NCI-H524 treated with DMSO at 0.1 percent for 48 hours (cell line): ENCODE results near the gene RAB4A.
"Not testable (repeated sequence)": the region's sequence is repeated elsewhere in the genome, so short reads cannot be mapped to it uniquely, and the experiment has no call there.

ENCODE experiments used
- DNase-seq: peaks from one replicate; lab custom pipeline; 2025; lab: John Stamatoyannopoulos, UW

RAB4A gene

DNA sequence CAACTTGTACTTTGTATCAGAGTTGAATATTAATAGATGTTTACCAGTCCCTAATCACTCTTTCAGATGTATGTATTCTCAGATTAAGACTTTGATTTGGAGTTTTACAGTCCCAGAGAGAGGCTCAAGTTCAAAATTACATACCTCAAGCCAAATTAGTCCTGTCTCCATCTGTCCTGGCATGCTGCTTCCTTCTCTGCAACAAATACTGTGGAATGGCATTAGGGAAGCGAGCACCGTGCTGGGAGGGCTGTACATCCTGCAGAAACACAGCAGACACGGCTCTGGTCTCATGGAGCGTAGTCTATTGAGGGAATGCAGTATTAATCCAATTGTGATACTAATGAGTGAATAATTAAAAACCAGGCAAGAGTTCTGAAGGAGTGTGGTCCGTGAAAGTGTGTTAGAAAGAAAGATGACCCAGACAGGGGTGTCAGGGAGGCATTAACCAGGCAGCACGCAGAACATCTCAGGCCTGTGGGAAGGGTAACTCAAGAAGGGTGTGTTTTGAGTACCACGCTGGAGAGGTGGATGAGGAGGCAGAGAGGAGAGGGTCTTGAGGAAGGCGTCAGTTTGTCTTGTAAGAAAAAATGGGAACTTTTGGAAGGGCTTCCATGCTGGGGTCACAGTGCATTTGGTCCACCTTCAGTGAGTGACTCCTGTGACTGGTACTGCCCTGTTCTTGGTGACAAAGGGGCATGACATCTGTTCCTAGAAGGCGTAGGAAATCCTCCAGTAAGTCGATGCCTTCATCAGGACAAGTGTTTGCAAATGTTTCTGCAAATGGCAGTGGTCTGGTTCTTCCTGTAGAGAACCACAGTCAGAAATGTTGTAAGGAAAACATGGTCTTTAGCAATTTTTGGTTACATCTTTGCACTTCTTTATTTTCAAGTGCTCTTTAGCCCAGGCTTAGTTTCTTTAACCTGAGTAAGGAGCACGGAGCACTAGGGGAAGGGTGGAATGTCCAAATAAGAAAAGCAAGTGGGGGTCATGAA is 1.6 kb downstream of the RAB4A start:
- no peak for DNase-seq

- DNase-seq: no peak
Measured at GRCh38 chr1:229273507-229274232, 2.8 kb downstream of the RAB4A start.

DNA sequence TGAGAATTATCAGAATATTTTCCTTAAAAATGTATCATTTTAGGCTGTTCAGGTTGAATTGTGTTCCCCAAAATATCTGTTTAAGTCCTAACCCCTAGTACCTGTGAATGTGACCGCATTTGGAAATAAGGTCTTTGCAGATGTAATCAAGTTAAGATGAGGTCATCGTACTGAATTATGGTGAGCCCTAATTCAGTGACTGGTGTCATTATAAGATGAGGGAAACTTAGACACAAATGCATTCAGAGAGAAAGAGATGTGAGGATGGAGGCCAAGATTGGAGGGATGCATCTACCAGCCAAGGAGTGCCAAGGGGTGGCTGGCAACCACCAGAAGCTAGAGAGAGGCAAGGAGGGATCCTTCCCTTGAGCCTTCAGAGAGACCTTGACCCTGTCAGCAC is 4.1 kb downstream of the RAB4A start:
- DNase-seq: no peak

DNA sequence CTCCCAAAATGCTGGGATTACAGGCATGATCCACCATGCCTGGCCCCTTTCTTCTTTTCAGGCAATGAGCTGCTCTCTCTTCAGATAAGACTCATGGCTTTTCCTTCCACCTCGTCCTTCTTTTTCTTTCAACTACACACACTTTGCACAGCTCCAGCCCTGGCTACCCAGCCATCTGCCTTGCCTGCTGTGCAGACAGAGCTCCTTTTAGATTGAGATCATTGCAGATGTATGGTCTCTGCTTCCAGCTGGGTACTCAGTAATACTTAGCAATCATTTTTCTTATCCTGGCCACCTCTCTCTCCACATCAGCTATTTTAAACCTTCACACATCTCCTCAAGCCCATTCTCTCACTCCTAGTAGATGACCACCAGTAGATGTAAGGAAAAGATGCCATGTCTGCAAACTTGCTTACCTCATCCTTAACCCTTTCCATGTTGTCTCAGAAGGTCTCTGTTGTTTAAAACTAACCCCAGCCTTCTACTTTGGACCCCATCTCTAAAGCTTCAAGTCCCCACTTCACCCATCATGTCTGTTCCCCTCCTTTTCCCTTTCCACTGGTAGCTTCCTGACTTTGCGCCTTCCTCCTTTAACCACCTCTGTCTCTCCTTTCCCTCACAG is 7.3 kb downstream of the RAB4A start:
- DNase-seq: no peak

GRCh38 chr1:229279242-229279641 is 8.3 kb downstream of the RAB4A start:
- no peak for DNase-seq

DNA sequence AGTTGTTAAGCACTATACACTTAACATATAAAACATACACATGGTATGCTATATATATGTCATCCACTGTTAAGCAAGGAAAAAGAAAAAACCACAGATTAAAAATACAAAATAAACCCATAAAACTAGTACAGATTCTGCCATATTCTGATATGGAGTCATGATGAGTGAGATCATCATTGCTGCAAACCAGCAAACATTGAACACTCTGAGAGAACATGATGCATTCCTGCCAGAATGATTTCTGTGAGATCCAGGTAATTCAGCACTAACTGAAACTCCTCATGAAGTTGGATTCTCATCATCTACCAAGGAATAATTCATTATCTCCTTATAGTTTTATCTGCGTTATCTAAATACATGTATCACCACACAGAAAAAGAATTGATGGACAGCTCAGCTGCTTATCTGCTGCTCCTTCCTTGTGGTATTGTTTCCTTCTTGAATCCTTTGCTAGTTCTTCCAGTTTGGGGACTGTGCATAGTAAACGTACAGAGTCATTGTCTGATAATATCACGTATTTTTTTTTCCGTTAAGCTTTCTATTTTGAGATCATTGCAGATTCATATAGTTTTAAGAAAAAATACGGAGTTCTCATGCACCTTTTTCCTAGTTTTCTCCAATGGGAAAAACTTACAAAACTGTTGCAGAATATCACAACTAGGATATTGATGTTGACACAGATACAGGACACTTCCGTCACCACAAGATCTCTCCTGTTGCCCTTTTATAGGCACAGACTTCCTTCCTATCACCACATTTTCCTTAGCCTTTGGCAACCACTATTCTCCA is 9.3 kb downstream of the RAB4A start:
- no peak for DNase-seq

GRCh38 chr1:229280921-229281320 is 10.0 kb downstream of the RAB4A start:
- DNase-seq: no peak

GRCh38 chr1:229281339-229281926 is 10.5 kb downstream of the RAB4A start:
- no peak for DNase-seq

GRCh38 chr1:229282295-229282823 is 11.4 kb downstream of the RAB4A start:
- no peak for DNase-seq

- DNase-seq: no peak
Measured at GRCh38 chr1:229283183-229283611, 12.3 kb downstream of the RAB4A start.

DNA sequence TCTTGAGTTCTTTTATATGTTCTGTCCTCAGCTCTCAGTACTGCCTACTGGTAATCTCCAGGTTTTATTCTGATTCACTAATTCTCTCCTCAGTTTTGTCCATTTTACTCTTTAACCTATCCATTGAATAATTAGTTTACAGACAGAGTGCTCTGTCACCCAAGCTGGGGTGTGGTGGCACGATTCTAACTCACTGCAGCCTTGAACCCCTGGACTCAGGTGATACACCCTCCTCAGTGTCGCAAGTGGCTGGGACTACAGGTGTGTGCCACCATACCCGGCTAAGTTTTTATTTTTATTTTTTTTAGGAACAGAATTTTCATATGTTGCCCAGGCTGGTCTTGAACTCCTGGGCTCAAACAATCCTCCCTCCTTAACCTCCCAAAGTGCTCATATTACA is 14.0 kb downstream of the RAB4A start:
- no peak for DNase-seq

DNA sequence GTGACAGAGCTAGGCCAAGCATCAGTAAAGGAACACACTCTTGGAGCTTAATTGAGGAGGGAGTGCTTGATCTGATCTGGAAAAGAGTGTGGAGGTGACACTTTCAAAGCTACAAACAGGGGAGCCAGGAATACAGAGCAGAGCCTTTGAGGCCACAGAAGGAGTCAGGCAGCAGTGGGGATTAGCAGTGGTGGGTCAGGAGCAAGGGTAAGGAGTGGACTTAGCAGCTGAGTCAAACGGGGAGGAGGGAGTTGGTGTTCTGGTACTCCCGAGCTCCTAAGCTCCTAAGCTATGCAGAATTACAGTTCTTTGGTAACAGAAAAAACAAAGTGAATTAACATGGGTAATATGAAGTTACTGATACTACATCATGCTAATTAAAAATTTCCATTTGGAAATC is 14.5 kb downstream of the RAB4A start:
- no peak for DNase-seq

- DNase-seq: no peak
Measured at GRCh38 chr1:229286099-229286766, 15.3 kb downstream of the RAB4A start.

DNA sequence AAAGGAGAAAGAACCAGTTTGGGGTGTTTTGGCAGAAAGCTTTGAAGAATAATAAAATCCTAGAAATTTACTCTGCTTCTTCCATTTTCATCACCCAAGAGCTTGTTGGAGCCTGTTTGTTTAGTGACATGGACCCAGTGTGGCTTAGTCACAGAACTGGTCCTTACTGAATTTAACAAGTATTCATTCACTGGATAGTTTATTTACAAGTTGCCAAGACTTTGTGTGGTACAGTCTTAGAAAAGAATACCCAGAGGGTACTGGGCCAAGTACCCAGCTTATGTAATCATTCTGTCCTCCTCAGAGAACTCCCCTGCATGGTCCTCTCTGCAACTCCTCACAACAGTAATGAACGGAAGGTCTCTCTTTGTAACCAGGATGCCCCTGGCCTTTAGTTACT is 16.4 kb downstream of the RAB4A start:
- DNase-seq: no peak

GRCh38 chr1:229288516-229288915 is 17.6 kb downstream of the RAB4A start:
- no peak for DNase-seq

GRCh38 chr1:229291686-229292085 is 20.8 kb downstream of the RAB4A start:
- DNase-seq: not testable (repeated sequence)

DNA sequence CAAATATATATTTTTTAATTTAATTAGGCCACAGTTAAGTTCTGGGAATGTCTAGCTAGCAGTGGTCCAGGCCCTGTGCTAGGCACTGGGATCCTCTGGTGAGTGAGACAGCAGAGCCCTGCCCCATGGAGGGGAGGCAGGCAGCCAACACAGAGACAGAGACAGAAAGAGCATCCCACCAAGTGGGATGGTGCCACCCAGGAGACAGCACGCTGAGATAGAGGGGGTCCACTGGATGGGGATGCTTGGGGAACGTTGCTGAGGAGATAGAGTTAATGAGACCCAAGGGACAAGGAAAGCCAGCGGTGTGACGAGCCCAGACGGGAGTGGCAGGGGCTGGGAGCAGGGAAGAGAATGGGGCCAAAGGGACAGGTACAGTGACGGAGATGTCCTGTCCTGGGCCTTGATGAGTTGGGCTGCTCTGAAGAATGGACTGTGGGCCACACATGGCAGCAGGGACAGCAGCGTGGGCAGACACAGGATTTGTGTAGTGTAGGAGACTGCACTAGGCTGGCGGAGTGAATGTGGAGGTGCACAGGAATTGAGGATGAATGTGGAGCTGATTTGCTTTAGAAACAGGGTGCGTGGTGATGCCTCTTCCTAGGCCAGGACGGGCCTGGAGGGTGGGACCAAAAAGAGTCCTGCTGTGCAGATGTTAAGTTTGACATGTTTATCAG is 22.8 kb downstream of the RAB4A start:
- DNase-seq: no peak

DNA sequence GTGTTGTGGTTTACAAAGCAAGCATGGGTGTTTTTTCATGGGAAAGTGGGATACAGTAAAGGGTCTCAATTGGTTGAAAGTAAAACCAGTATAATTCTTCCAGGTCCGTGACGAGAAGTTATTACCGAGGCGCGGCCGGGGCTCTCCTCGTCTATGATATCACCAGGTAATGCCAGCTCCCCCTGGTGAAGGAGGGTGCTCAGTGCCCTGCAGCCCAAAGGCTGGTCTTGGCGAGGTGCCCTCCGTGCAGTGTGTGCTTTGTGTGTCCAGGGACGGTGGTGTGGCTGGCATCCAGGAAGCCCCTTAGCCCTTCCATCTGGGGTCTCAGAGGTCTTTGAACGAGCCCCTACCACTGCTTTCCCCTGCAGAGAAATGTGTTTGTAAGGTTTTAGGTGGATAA is 24.8 kb downstream of the RAB4A start:
- DNase-seq: no peak

DNA sequence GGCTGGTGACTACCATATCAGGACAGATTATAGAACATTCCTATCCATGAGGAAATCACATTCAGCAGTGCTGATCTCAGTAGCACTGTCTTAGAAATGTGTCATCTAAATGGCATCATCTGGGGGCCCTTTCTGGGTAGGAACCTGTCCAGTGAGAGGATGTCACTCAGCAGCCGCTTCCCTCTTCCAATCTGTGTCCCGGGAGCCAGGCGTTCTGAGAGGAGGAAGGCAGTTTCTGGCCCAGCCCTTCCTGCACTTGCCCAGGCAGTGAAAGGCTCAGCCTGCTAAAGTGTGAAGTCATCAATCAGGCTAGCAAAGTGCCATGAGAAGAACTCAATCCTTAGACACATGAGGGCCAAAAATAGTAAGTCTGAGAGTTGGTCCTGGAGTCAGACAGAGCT is 25.6 kb downstream of the RAB4A start:
- no peak for DNase-seq

GRCh38 chr1:229297746-229298145 is 26.8 kb downstream of the RAB4A start:
- DNase-seq: no peak
